NOMO-1 treated with dmso at 0.1 percent for 144 hours (cell line): Measurements from ENCODE around the gene MUC21.
A peak's percentile ranks its signal among the peaks of the same experiment; 100 is the strongest.

Experiments used
- DNase-seq: peaks from one replicate; lab custom pipeline; 2025; ENCODE audit not compliant: unreplicated experiment; lab: John Stamatoyannopoulos, UW

MUC21 gene

GRCh38 chr6:30983439-30983838 lies at the start of gene MUC21:
TSS of gene MUC21 (plus strand) at chr6:30983718. CDS start at chr6:30983959, 241 bp downstream.
- no peak for DNase-seq

- no peak for DNase-seq
These were observed 48.5 kb upstream of the MUC21 start for GRCh38 chr6:30935018-30935417.

- DNase-seq, result no peak
These were observed 46.3 kb upstream of the MUC21 start for GRCh38 chr6:30937265-30937664.

- DNase-seq, result no peak
These were observed 44.8 kb upstream of the MUC21 start for GRCh38 chr6:30938730-30939129.

- no peak for DNase-seq
These were observed 44.0 kb upstream of the MUC21 start for GRCh38 chr6:30939473-30939872.

GRCh38 chr6:30940361-30940986 lies 43.0 kb upstream of the MUC21 start, which contains the start of gene MUCL3:
TSS of gene MUCL3 (plus strand) at chr6:30940973. CDS start at chr6:30941000, 27 bp downstream.
- no peak for DNase-seq

GRCh38 chr6:30942338-30943060 lies 41.0 kb upstream of the MUC21 start:
- DNase-seq, result no peak

- DNase-seq, result no peak
These were observed 39.5 kb upstream of the MUC21 start for GRCh38 chr6:30944051-30944450.

- no peak for DNase-seq
These were observed 38.2 kb upstream of the MUC21 start for GRCh38 chr6:30945281-30945680.

- DNase-seq, result no peak
These were observed 36.3 kb upstream of the MUC21 start for GRCh38 chr6:30947231-30947630.

GRCh38 chr6:30948811-30949210 lies 34.7 kb upstream of the MUC21 start:
- DNase-seq, result no peak

- DNase-seq, result no peak
These were observed 31.5 kb upstream of the MUC21 start for GRCh38 chr6:30951907-30952469.

- no peak for DNase-seq
These were observed 28.7 kb upstream of the MUC21 start for GRCh38 chr6:30954631-30955366.

- peak; percentile 42 for DNase-seq
These were observed 28.0 kb upstream of the MUC21 start for GRCh38 chr6:30955367-30956042.

- no peak for DNase-seq
These were observed 25.8 kb upstream of the MUC21 start for GRCh38 chr6:30957716-30958115.

- DNase-seq, result no peak
These were observed 22.4 kb upstream of the MUC21 start for GRCh38 chr6:30960907-30961673.

GRCh38 chr6:30962716-30963115 lies 20.8 kb upstream of the MUC21 start:
- DNase-seq, result no peak

- no peak for DNase-seq
These were observed 19.9 kb upstream of the MUC21 start for GRCh38 chr6:30963641-30964040.

GRCh38 chr6:30964075-30964474 lies 19.4 kb upstream of the MUC21 start:
- no peak for DNase-seq

GRCh38 chr6:30965140-30965601 lies 18.3 kb upstream of the MUC21 start:
- DNase-seq, result no peak
